Activated T-cell treated with anti-CD3 and anti-CD28 coated beads for 4 hours (primary cell): ENCODE measurements around the gene CD28.
"Not testable (repeated sequence)": the region's sequence is repeated elsewhere in the genome, so short reads cannot be mapped to it uniquely, and the experiment has no call there.

ENCODE experiments used
- DNase-seq: peaks from one replicate; pipeline ENCODE4 v3.0.0-alpha.2; 2020

CD28 gene

DNA sequence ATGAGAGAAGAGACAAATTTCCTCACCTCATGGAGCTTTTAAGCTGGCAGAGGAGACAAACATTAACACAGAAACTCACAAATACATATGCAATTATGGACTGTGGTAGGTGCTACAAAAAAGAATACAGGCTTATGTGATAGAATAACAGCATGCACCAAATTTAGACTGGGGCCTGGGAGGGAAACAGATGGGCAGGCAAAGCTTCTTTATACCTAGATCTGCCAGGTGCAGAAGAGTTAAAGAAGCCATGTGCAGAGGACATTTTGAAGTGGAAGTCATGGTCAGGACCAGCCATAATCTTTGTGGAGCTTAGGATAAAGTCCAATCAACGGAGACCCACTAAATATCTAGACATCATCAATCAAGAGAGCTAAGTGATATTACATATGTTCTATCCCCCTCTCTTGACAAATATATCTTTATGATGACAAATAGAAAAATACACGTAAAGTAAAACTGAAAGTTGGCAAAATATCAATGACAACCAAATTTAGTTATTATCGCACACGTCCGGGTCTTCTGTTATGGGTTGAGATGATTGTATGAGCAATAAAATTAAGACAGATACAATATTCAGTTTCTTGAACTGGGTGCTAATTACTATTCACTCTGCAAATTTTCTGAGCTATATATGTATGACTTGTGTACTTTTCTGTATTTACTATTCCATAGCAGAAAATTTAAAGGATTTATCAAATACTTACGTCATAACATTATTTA, 44.1 kb downstream of the CD28 start:
- no peak for DNase-seq

GRCh38 chr2:203751685-203752271, 45.3 kb downstream of the CD28 start:
- no peak for DNase-seq

DNA sequence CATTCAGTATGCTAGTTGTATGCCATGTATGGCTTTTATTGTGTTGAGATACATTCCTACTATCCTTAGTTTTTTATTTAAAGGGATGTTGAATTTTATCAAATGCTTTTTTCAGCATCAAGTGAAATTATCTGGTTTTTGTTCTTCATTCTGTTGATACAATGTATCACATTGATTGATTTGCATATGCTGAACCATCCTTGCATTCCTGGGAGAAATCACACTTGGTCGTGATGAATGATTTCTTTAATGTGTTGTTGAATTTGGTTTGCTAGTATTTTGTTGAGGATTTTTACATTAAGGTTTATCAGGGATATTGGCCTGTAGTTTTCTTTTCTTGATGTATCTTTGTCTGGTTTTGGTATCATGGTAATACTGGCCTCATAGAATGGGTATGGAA, 49.7 kb downstream of the CD28 start:
- no peak for DNase-seq

DNA sequence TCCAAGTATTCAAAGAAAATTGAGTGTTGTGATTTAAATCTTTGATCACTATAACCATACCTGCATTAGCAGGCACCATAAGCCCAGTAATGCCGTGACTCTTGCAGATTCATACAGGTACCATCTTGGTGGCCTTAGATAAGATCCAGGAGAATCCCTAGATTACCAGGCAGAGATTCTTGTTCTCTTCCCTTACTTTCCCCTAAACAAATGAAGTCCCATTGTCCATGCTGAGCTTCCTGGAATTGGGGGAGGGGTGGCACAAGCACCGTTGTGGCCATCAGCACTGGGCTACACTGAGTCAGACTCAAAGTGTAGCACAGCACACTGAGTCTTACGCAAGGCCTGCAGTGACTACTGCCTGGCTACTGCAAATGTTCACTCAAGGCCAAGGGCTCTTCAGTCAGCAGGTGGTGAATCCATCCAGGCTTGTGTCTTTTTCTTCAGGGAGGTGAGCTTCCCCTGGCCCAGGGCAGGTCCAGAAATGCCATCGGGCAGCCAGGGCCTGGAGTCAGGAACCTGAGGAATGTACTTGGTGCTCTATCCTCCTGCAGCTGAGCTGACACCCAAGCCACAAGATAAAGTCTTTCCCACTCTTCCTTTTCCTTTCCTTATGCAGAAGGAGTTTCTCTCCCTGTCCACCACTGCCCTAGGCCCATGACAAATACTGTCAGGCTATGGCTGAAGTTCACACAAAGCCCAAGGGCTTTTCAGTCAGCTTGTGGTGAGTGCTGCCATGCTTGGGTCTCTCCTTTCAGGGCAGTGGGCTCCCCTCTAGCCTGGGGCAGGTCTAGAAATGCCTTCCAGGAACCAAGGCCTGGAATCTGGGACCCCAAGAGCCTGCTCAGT, 52.6 kb downstream of the CD28 start:
- no peak for DNase-seq

- no peak for DNase-seq
Observed at GRCh38 chr2:203759690-203760365, 53.4 kb downstream of the CD28 start.

DNA sequence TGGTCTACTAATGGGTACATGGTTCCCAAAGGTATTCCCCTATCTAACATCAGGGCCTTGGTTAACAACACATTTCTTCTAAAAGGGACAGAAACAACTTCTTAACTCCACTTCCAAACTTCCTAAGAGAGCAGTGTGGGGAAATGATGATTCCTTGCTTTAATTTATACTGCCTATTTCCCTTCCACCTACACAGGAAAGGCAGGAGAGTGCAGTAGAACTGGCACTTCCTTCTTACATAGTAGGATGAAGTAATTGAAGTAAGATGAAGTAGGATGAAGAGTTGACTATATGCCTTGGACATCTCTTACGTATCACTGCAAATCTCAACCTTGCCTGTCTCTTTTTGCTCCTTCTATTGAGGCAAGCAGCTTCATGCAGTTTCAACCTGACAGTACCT, 54.7 kb downstream of the CD28 start:
- no peak for DNase-seq

GRCh38 chr2:203763241-203763937, 57.0 kb downstream of the CD28 start:
- no peak for DNase-seq

DNA sequence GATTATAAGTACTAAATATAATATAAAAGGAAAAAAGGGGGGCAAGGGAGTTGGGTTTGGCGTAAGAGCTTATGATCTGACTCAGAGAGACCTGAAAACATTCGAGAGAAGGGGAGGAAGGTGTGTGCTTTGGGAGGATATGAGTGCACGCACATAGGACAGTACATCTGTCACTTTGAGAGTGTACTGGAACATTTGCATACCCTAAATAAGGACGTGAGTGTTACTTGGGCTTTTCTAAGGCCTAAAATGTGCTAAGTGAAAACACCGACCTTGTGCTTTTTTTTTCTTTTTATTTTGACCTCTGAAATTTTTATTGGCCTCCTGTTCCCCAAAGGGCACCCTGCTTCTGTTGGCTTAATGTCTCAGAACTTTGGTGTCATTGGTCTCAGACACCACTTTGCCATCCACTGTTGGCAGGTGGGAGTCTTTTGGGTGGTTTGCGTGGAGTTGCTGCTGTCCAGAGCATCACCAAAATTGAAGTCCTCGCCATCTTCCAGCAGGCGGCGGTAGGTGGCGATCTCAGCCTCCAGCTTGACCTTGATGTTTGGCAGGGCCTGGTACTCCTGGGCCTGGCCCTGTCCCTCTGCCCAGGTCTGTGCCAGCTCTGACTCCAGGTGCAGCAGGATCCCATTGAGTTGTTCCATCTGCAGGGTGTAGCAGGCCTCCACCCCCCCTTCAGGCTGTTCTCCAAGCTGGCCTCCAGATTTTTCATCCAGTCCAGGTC, 57.7 kb downstream of the CD28 start:
- DNase-seq: peak; percentile 16

DNA sequence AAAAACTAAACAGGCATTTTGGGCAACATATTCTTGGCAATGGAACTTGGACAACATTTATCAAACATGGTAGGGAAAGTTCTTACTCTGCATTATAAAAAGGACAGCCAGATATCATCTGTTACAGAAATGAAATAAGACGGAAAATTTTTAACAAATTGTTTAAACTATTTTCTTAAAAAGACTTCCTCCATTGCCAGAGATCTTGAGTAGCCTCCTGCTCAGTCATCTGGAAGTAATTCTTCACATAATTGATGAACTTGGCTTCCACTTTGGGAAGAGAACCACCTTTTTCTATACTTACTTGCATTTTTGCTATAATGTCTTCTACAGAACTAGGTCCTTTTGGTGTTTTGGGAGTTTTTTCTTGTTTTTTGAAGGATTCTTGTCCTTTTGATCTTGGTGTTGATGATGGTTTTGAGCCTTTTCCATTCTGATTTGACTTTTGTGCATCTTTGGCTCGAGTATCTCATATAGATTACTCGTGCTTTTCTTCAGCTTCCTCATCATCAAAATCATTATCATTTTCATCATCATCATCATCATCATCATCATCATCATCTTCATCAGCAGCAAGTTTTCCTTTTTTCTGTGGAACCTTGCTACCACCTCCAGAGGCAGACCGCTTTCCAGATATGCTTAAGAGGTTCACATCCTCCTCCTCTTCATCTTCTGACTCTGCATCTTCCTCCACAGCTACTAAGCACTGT, 66.2 kb downstream of the CD28 start:
- no peak for DNase-seq

DNA sequence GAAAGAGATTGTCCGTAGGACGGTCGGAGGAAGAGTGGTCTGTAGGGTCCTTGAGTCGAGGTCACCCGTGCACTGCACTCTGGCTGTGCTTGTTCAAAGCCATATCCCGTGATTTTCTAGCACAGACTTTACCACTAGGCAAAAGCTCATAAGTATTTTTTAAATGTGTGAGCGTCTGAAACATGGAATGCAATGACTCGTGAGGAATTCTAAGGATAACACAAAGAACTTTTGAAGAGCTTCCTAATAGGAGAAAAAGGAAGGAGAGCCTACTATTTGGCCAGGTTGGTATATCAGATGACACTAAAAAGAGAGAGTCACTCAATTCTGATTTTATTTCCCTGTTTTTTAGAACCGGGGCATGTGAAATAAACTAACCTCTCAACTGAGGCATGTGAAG, 68.3 kb downstream of the CD28 start:
- no peak for DNase-seq

- no peak for DNase-seq
Observed at GRCh38 chr2:203775684-203776083, 69.2 kb downstream of the CD28 start.

DNA sequence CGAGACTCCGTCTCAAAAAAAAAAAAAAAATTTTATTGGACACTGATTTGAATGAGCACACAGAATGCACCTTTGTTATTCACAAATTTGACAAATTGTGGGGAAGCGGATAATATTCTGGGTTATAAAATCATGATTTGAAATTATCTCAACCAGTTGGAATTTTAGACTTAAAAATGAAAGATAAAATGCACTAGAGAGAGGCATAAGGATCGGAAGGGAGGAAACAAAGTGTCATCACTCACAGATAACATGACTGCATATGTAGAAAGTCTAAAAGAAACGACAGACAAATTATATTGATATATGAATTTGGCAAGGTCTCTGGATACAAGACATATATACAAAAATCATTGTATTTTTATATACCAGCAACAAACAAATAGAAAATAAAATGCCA, 70.6 kb downstream of the CD28 start:
- no peak for DNase-seq

DNA sequence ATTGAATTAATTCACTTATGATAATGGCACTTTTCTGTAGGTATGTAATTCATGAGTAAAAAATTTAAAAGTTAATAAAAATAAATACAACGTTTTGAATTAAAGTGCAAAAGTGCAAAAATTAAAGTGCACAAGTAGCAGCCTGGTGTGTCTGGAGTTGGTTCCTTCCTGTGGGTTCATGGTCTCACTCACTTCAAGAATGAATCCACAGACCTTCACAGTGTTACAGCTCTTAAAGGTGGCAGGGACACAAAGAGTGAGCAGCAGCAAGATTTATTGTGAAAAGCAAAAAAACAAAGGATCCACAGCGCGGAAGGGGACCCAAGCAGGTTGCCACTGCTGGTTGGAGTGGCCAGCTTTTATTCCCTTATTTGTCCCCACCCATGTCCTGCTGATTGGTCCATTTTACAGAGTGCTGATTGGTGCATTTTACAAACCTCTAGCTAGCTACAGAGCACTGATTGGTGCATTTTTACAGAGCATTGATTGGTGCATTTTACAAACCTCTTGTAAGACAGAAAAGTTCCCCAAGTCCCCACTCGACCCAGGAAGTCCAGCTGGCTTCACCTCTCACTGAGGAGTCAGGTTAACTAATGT, 73.1 kb downstream of the CD28 start:
- DNase-seq: not testable (repeated sequence)

- no peak for DNase-seq
Observed at GRCh38 chr2:203780231-203780630, 73.8 kb downstream of the CD28 start.

- DNase-seq: no peak
Observed at GRCh38 chr2:203781151-203781550, 74.7 kb downstream of the CD28 start.

DNA sequence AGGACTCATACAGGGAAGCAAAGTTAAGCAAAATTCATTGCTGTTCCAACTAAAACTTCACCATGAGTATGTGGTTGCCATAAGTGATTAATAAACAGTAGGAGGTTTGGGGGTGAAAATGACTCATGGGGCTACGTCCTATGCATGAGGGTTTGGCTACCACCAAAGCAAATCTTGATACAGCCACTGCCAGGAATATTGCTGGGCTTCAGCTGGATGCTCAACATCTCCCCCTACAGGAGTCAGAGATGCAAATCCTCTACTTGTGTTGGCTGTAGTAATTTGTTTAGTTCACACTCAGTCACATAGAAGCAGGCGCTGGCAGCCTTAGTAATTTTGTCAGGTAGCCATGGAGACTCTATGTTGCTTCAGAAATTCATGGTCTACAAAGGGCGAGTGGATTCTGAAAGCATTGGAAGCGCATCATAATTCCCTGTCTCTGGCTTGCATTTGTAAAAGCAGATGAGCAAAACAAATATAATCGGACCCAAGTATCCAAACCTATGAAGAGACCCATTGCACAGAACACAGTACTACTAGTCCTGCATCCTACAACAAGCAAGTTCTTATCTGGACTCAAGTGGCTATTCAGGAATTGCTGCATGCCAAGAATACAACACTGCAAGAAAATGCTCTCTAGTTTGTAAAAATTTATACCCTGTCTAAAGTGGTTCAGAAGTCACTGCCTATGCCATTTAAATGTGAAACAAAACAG, 76.0 kb downstream of the CD28 start:
- DNase-seq: peak; percentile 50

- DNase-seq: no peak
Observed at GRCh38 chr2:203783496-203784203, 77.2 kb downstream of the CD28 start.

GRCh38 chr2:203784710-203785270, 78.4 kb downstream of the CD28 start:
- not testable (repeated sequence) for DNase-seq
